ENCODE data around the gene CELA3B. TPM values are rescaled to one million over a fixed set of nuclear protein-coding genes. Genes with fewer than 3 reads are reported as not detected.
"Not testable (repeated sequence)": the region's sequence is repeated elsewhere in the genome, so short reads cannot be mapped to it uniquely, and the experiment has no call there.

CELA3B gene
- not detected for total RNA-seq

- not testable (repeated sequence) for H3K9me3 ChIP-seq, H3K4me1 ChIP-seq, H3K27ac ChIP-seq, DNase-seq, H3K36me3 ChIP-seq, H3K4me3 ChIP-seq, H3K27me3 ChIP-seq
These were observed at the start of gene CELA3B for GRCh38 chr1:21976703-21977239. CELA3B (plus strand) TSS chr1:21977022; CDS start chr1:21977040, 18 bp downstream.

GRCh38 chr1:21927533-21928237, 49.1 kb upstream of the CELA3B start:
- peak in 1 of 6 experiments; percentile 13 for TF ChIP-seq CTCF (IDR thresholded peaks at IDR 0.05)
- TF ChIP-seq POLR2A (IDR thresholded peaks at IDR 0.05), result peak in 1 of 2 donors; percentile 53
- H3K27me3 ChIP-seq, result no peaks in the 10 kb centered on the region
- peak in 2 of 3 donors; percentile 92 for DNase-seq
- H3K4me3 ChIP-seq, result peak overlapping the region in 1 of 4 donors; percentile 2
- no peaks in the 10 kb centered on the region for H3K36me3 ChIP-seq
- no peaks in the 10 kb centered on the region for H3K9me3 ChIP-seq
- H3K4me1 ChIP-seq, result peaks cover 0 to 90% (median 29%) of the 10 kb centered on the region in 4 donors
- H3K27ac ChIP-seq, result peak overlapping the region; percentile 66 to 96 (median 88)

- H3K27ac ChIP-seq, result peak overlapping the region; percentile 67 to 96 (median 84)
- H3K36me3 ChIP-seq, result no peaks in the 10 kb centered on the region
- no peak overlapping the region for H3K4me3 ChIP-seq
- no peak for DNase-seq
- H3K27me3 ChIP-seq, result no peaks in the 10 kb centered on the region
- TF ChIP-seq CTCF (IDR thresholded peaks at IDR 0.05), result no peak
- peak in 1 of 2 donors; percentile 24 for TF ChIP-seq POLR2A (IDR thresholded peaks at IDR 0.05)
- H3K4me1 ChIP-seq, result peaks cover 0 to 89% (median 24%) of the 10 kb centered on the region in 4 donors
- no peaks in the 10 kb centered on the region for H3K9me3 ChIP-seq
These were observed 46.7 kb upstream of the CELA3B start for GRCh38 chr1:21930080-21930571.

- DNase-seq, result no peak
- no peaks in the 10 kb centered on the region for H3K9me3 ChIP-seq
- TF ChIP-seq CTCF (IDR thresholded peaks at IDR 0.05) (no peak), POLR2A (IDR thresholded peaks at IDR 0.05) (no peak)
- H3K27me3 ChIP-seq, result no peaks in the 10 kb centered on the region
- H3K36me3 ChIP-seq, result no peaks in the 10 kb centered on the region
- H3K27ac ChIP-seq, result peak overlapping the region; percentile 67 to 96 (median 84)
- peaks cover 0 to 89% (median 21%) of the 10 kb centered on the region in 4 donors for H3K4me1 ChIP-seq
- H3K4me3 ChIP-seq, result no peak overlapping the region
These were observed 46.1 kb upstream of the CELA3B start for GRCh38 chr1:21930629-21931170.

GRCh38 chr1:21931171-21932093, 45.4 kb upstream of the CELA3B start:
- Histone ChIP-seq H3K4me1 (peaks cover 0 to 84% (median 21%) of the 10 kb centered on the region in 4 donors), H3K27me3 (no peaks in the 10 kb centered on the region), H3K36me3 (no peaks in the 10 kb centered on the region), H3K9me3 (no peaks in the 10 kb centered on the region), H3K4me3 (no peak overlapping the region), H3K27ac (peak overlapping the region; percentile 67 to 96 (median 84))
- DNase-seq, result peak in 1 of 3 donors; percentile 75
- TF ChIP-seq POLR2A (IDR thresholded peaks at IDR 0.05) (no peak), CTCF (IDR thresholded peaks at IDR 0.05) (no peak)

Measured in Peyer's patch (tissue), 4 donors.